ENCODE results near the gene NOX3. TPM values are rescaled to one million over a fixed set of nuclear protein-coding genes. Genes with fewer than 3 reads are reported as not detected.

Gene NOX3
- total and polyA plus RNA-seq, 10 of the 15 experiments (the other 5 are each of a cell fraction or from before 2014, with no cell fraction given), result not detected

- TF ChIP-seq FOS (IDR thresholded peaks at IDR 0.05; ENCODE audit: borderline replicate concordance, extremely low read depth, insufficient read length) (no peak), TAF1 (IDR thresholded peaks at IDR 0.05; ENCODE audit: borderline replicate concordance, low read depth, low read length) (no peak), ASH2L (IDR thresholded peaks at IDR 0.05; ENCODE audit: borderline replicate concordance, low read depth) (0 out of 2 replicates have a peak, but pooled peaks have one; percentile 68), NBN (IDR thresholded peaks at IDR 0.05) (no peak), ZBED1 (IDR thresholded peaks at IDR 0.05; ENCODE audit: borderline replicate concordance) (peak; percentile 92), POLR2AphosphoS5 (IDR thresholded peaks at IDR 0.05; ENCODE audit: low read length) (no peak), RELB (IDR thresholded peaks at IDR 0.05; ENCODE audit: low read depth) (peak; percentile 76), CBX5 (IDR thresholded peaks at IDR 0.05; ENCODE audit: low read depth) (peak; percentile 72; the same call in 1 of the 2 replicates), SPI1 (IDR thresholded peaks at IDR 0.05; ENCODE audit: borderline replicate concordance, insufficient read depth, low read depth, low read length) (peak; percentile 39; the same call in 1 of the 2 replicates), YY1 (IDR thresholded peaks at IDR 0.05; ENCODE audit: low read depth, low read length) (no peak), FOXM1 (IDR thresholded peaks at IDR 0.05; ENCODE audit: low read depth, low read length) (peak; percentile 99), TCF3 (IDR thresholded peaks at IDR 0.05; ENCODE audit: borderline replicate concordance, insufficient read depth, low read depth, low read length) (peak; percentile 88; the same call in 1 of the 2 replicates), NFYB (IDR thresholded peaks at IDR 0.05; ENCODE audit: insufficient read depth, low read depth, low read length) (no peak), SRF (IDR thresholded peaks at IDR 0.05; ENCODE audit: low read depth in 2 of 2, low read length in 2 of 2) (0 out of 4 replicates have a peak, but pooled peaks of 1 of the 2 experiments have one; percentile 45), DPF2 (IDR thresholded peaks at IDR 0.05) (peak; percentile 79)
These were observed 104.1 kb downstream of the NOX3 start (continued) for GRCh38 chr6:155351273-155352129.
